Activated naive CD4-positive, alpha-beta T cell treated with anti-CD3 and anti-CD28 coated beads, Interleukin-2, amount 50 U/mL, for 16 hours (primary cell): ENCODE results near the gene MYLK.

Experiments used
- DNase-seq: peaks from one replicate; pipeline ENCODE4 v3.0.0-alpha.2; 2020

The MYLK gene

DNA sequence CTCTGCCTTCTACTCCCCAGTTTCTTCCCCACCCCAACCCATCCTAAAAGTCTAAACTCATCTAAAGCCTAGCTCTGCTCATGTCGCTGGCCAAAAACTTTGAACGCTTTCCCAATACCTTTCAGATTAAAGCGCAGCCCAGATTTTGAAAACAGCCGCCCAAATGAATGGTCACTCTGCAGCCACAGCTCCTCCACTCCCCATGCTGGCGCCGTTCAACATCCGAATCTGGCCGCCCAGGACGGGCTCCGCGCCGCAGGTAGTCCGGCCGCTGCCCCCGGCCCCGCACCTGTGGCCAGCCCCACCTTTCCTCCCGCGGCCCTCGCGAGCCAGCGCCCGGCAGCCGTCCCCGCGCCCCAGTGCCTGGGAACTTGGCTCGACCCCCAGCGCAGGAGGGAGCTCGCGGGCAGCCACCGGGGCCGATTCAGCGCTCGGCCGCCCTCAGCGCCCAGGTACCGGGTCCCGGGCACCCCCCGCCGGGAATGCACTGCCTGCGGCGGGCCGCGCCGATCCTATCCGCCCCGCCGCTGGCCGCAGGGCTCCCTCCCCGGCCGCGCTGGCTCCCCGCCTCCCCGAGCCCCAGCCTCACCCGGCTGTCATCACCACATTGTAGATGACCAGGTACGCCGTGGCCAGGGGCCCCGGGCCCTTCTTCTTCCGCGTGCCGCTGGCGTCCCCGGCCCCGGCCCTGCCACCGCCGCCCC is 299.7 kb downstream of the MYLK start:
- no peak for DNase-seq

- no peak for DNase-seq
Observed at GRCh38 chr3:123583561-123583960, 300.6 kb downstream of the MYLK start.

DNA sequence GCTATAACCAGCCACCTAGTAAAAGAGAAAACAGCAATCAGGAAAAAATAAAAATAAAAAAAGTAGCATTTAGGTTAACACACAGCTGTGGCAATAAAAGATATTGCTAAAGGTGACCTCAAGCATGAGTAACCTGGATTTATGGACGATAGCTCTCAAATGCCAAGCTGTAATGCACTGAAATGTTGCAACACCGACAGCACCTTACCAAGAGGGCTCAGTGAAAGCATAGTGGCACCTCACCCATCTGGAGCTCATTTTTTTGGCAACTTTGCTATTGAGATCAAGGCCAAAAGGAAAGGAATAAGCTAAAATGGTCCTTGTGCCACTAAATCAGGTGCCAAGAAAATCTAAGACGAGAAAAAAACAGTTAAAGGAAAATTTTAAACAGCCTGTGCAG is 301.8 kb downstream of the MYLK start:
- DNase-seq: no peak

DNA sequence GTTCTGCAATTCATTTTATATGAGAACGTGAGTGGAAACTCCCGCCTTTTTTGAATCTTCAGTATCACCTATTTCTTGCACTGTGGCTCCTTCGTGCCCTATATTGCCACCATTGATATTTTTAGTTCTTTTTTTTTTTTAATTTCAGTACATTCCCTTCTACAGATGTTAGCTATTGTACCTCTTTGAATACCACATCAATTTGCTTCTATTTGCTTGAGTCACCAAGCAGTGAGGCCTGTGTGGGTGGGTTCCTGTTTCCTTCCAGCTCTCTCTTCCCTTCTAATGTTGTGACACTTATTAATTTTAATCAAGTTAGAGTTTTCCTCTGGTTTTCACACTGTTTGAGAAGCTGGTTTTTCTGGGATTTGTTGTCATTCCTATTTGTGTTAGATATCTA is 308.0 kb downstream of the MYLK start:
- peak; percentile 22 for DNase-seq

GRCh38 chr3:123571973-123572365 is 312.2 kb downstream of the MYLK start:
- no peak for DNase-seq

- no peak for DNase-seq
Observed at GRCh38 chr3:123571264-123571972, 312.7 kb downstream of the MYLK start.

DNA sequence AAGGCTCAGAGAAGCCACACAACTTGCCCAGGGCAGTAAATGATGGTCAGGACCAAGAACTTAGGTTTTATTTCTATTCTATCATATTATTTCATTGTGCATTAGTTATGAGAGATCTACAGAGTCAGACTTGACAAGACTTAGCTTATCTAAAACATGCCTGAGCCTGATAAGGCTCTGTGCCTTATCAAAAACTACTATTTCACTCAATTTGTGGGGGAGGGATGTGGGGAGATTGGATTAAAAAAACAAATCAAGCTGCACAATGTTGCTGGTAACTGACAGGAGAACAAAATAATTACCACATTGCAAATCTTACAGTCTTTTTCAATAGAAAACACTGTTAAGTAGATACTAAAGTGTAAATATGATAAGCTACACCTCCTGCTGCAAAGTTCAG is 315.3 kb downstream of the MYLK start:
- no peak for DNase-seq

DNA sequence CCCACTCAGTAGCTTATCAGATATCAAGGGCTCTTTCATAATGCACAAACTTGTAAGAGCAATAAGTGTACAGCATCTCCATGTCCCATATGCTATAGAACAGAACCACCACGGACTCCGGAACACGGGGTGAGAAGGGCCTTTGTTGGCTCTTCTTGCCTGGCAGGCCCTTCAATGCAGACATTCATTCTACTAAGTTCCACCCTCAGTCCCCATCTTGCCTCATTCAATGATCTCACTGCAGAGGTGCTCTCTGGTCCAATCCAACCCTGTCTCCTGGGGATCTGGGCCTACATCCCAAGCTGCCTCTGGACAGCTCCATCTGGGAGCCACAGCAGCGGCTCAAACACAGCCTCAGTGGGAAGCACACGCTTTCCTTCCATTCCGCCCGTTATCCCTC is 316.1 kb downstream of the MYLK start:
- no peak for DNase-seq

- no peak for DNase-seq
Observed at GRCh38 chr3:123564056-123564455, 320.1 kb downstream of the MYLK start.

- DNase-seq: no peak
Observed at GRCh38 chr3:123562547-123562946, 321.6 kb downstream of the MYLK start.

GRCh38 chr3:123561188-123561587 is 322.9 kb downstream of the MYLK start:
- DNase-seq: no peak
